Activated CD8-positive, alpha-beta memory T cell treated with anti-CD3 and anti-CD28 coated beads, Interleukin-2, amount 50 U/mL, for 4 hours (primary cell): ENCODE data around the gene FOXJ3.

Experiments
- DNase-seq: peaks from one replicate; pipeline ENCODE4 v3.0.0-alpha.2; 2020

Gene FOXJ3

GRCh38 chr1:42335050-42335808, at the start of gene FOXJ3:
Gene FOXJ3, minus strand, starts transcription at chr1:42335235. Its CDS starts 24,142 bp downstream, at chr1:42311093.
- DNase-seq, result peak; percentile 93

GRCh38 chr1:42381280-42381673, 46.2 kb upstream of the FOXJ3 start:
- no peak for DNase-seq

- DNase-seq, result peak; percentile 52
Measured at GRCh38 chr1:42380586-42381279, 45.7 kb upstream of the FOXJ3 start, which contains the start of gene RIMKLA. Gene RIMKLA, plus strand, starts transcription at chr1:42380792. Its CDS starts 143 bp downstream, at chr1:42380935.

GRCh38 chr1:42379794-42380585, 45.0 kb upstream of the FOXJ3 start:
- DNase-seq, result no peak

GRCh38 chr1:42372796-42373195, 37.8 kb upstream of the FOXJ3 start:
- DNase-seq, result no peak

GRCh38 chr1:42370876-42371549, 36.0 kb upstream of the FOXJ3 start:
- no peak for DNase-seq

- DNase-seq, result no peak
Measured at GRCh38 chr1:42369471-42369870, 34.4 kb upstream of the FOXJ3 start.

- DNase-seq, result no peak
Measured at GRCh38 chr1:42368096-42368795, 33.2 kb upstream of the FOXJ3 start.

GRCh38 chr1:42365118-42365517, 30.1 kb upstream of the FOXJ3 start:
- DNase-seq, result no peak

- no peak for DNase-seq
Measured at GRCh38 chr1:42364542-42364941, 29.5 kb upstream of the FOXJ3 start.

- no peak for DNase-seq
Measured at GRCh38 chr1:42364089-42364488, 29.1 kb upstream of the FOXJ3 start.

GRCh38 chr1:42359466-42359865, 24.4 kb upstream of the FOXJ3 start:
- DNase-seq, result no peak

- DNase-seq, result no peak
Measured at GRCh38 chr1:42358791-42359190, 23.8 kb upstream of the FOXJ3 start.

- DNase-seq, result no peak
Measured at GRCh38 chr1:42350086-42350485, 15.1 kb upstream of the FOXJ3 start.

- no peak for DNase-seq
Measured at GRCh38 chr1:42348498-42348897, 13.5 kb upstream of the FOXJ3 start.

- no peak for DNase-seq
Measured at GRCh38 chr1:42343049-42343448, 8.0 kb upstream of the FOXJ3 start.

GRCh38 chr1:42340901-42341300, 5.9 kb upstream of the FOXJ3 start:
- no peak for DNase-seq

- DNase-seq, result no peak
Measured at GRCh38 chr1:42340093-42340492, 5.1 kb upstream of the FOXJ3 start.

- DNase-seq, result no peak
Measured at GRCh38 chr1:42336978-42337377, 1.9 kb upstream of the FOXJ3 start.

- no peak for DNase-seq
Measured at GRCh38 chr1:42335809-42336518, 929 bp upstream of the FOXJ3 start.

- peak; percentile 27 for DNase-seq
Measured at GRCh38 chr1:42334240-42335049, 590 bp downstream of the FOXJ3 start.
